GM18526 (cell line): Measurements from ENCODE around the gene FGD2.

ENCODE experiments used
- POLR2A ChIP-seq: IDR thresholded peaks from 3 replicates; pipeline ENCODE4 v1.6.1; 2011; ENCODE audit not compliant: insufficient read length; ENCODE audit errors: extremely low read depth

Gene FGD2

DNA sequence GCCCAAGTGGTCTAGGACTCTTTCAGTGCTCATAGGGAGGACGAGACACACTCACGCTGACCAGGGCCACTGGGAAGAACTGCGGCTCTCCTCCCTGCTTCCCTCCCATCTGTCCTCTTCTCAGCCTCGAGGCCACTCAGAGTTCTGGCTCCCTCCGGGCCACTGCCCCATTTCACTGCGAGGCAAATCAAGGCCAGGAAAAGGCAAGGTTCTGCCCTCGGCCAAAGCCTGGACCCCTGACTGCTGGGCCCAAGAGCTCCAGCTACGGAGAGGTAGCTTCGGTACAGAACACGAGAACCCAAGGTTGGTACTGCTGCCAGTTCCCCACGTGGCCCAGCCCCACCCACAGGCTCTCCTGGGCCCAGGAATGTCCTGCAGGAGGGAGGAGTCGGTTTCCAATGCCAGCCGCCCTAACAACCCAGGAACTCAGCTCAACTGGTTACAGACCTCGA, 36.2 kb upstream of the FGD2 start:
- TF ChIP-seq POLR2A, result no peak

- TF ChIP-seq POLR2A, result no peak
These were observed 35.2 kb upstream of the FGD2 start for GRCh38 chr6:36969988-36970891.

DNA sequence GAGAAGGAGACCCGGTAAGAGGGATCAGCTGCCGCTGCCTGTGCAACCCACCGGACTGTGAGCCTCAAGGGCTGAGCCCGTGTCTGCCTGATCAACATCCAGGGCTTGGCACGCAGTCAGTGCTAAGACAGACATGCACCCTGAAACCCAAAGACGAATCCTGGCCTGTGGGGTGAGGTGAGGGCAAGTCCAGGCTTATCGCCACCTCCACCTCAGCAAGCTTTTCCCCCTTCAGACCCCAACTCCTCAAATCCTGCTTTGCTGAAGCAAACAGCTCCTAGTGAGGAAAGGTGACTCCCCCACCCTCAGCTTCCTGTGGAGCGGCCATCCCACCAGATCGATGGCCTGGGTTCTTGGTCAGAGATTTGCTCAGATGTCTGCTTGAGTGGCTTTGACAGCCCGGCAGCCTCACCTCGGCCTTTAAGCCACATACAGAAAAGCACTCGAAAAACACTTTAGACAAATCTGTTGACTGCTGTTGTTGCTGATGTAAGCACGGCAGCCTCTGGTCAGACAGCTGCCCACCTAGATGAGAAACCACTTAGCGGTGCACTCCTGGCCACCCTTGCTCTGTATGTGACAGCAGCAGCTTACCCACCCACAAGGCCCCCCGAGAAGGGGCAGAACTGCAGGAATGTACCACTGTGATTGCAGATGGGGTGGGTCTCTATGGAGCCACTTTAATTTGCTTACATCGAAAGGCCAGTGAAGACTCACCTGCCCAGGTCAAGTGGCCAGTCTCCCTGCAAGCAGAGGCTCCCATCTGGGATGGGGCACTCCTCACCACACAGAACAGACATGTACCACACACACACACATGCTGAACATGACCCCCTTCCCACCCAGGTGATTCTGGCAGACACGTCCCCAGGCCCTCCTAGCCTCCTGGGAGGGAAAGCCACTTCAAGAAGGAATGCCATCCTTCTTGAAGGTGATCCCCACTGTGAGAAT, 34.3 kb upstream of the FGD2 start:
- TF ChIP-seq POLR2A, result no peak

GRCh38 chr6:36971921-36972673, 33.4 kb upstream of the FGD2 start:
- no peak for TF ChIP-seq POLR2A

DNA sequence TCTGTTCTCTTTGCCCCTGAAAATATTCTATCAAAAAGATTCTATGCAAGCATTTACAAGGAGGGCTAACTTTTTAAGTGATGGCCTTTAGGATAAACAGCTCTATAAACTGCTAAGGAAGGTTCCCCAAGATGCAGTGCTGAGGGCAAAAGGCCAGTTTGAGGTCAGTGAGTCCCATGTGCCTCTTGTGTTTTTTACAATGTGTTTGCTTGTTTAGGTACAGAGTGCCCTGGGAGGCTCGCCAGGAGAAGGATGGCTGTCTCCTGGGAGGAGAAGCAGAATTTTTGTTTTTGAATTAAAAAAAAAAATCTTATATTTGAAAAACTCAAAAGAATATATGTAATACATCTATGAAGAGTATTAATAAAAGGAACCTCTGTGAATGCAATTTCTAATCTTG, 32.3 kb upstream of the FGD2 start:
- no peak for TF ChIP-seq POLR2A

DNA sequence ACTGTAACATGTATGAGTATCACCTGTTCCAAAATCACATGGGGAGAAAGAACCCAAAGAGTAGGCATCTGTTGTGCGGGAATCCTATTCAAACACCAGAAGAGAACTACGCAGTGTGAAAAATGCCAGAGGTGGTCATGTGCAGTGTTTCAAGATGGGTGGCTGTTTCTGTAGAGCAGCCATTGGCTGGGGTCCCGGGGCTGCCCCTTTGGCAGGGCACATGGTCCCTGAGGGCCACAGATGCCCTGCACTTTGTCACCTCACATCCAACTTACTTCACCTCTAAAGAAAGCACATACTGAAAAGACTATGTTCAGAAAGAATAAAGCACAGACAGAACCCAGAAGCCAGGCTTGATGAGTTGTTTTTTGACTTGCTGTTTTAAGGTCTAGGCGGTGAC, 31.8 kb upstream of the FGD2 start:
- TF ChIP-seq POLR2A, result no peak

- TF ChIP-seq POLR2A, result no peak
These were observed 30.0 kb upstream of the FGD2 start for GRCh38 chr6:36975231-36976006.

DNA sequence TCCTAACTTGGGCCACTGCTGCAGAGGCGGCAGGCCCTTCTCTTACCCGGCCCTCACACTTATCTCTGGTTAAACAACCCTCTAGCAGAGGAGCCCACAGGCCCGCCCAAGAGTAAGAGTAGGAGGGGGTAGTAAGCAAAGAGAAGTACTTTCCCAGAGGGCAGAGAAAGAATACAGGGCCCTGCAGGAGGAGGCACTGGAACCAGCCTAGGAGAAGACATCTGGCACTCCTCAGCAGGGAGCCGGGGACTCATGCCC, 29.5 kb upstream of the FGD2 start:
- TF ChIP-seq POLR2A, result no peak

DNA sequence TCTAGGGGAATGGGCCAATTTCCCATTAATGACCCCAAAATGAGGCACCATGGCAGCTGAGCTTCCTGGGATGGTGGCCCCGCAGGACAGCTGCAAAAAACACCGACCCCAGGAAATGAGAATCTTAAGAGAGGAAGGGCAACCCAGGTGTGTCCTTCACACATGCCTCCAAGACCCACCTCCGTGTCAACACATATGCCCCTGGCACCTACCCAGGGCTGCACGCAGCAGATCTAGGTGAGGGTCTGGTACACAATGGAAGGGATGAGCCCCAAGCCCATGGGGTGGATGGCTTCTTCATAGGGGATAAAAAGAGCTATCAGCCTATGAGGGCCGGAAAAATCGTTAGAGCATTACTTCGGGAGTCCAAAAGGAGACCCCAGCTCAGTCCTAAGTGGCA, 28.9 kb upstream of the FGD2 start:
- no peak for TF ChIP-seq POLR2A

DNA sequence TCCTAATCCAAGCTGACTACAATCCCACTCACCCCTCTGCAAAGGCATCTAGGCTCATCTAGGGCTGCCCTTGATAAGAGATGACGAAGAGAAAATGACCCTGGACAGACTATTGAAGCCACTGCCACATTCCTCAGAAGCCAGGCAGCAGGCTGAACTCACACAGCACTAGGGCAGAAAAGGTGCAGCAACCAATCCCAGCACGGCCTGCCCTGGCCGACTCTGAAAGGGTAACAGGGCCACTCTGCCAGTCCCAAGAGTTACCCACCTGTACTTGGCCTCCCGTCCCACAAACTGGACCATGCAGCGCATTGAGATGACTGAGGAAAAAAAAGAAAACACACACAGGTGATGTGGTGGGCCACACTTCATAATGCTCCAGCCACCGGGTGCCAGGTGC, 28.5 kb upstream of the FGD2 start:
- no peak for TF ChIP-seq POLR2A

DNA sequence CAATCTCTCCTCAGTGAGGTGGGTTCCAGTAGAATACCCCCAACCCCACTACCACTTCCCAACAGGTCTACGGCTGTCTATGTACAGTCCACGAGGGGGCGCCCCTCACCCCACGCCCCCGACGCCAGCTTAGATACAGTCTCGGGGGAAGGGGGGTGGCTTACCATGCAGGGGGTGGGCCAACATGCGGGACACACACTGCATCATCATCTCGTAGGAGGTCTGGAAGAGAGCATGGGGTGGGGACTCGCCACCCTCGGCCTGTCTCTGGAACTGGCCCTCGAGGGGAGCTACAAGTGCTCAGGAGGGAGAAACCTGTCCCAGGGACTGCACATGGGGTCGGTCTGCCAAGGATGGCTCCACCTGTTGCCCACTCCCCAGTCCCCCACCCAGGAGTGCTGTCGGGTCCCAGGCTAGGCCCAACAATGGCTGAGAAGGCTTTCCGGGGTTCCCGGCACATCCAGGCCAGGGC, 27.9 kb upstream of the FGD2 start:
- TF ChIP-seq POLR2A, result no peak

GRCh38 chr6:36978421-36979346, 26.8 kb upstream of the FGD2 start:
- TF ChIP-seq POLR2A, result no peak

GRCh38 chr6:36979347-36979742, 26.1 kb upstream of the FGD2 start:
- no peak for TF ChIP-seq POLR2A

DNA sequence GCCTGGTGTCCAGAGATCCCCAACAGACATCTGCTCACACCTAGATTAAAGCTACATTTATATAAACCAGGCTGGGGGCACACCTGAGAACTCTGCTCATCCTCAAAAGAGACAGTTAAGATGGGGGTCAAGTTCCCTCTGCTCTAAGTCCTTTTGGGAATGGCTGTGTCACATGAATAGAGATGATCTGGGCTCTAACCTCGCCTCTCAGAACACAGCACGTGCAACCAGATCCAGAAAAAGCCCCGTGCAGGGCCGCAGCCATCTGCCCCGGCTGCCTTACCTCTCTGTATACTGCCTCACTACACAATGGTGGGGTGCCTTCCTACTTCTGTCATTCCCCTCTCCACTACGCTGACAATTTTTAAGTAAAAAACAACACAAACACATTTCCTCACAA, 25.3 kb upstream of the FGD2 start:
- TF ChIP-seq POLR2A, result no peak
